Measurements from ENCODE around the gene LKAAEAR1. TPM values are rescaled to one million over a fixed set of nuclear protein-coding genes. Genes with fewer than 3 reads are reported as not detected.

The LKAAEAR1 gene
- total and polyA plus RNA-seq, 8 donors = 0.23 TPM; not detected in 7

DNA sequence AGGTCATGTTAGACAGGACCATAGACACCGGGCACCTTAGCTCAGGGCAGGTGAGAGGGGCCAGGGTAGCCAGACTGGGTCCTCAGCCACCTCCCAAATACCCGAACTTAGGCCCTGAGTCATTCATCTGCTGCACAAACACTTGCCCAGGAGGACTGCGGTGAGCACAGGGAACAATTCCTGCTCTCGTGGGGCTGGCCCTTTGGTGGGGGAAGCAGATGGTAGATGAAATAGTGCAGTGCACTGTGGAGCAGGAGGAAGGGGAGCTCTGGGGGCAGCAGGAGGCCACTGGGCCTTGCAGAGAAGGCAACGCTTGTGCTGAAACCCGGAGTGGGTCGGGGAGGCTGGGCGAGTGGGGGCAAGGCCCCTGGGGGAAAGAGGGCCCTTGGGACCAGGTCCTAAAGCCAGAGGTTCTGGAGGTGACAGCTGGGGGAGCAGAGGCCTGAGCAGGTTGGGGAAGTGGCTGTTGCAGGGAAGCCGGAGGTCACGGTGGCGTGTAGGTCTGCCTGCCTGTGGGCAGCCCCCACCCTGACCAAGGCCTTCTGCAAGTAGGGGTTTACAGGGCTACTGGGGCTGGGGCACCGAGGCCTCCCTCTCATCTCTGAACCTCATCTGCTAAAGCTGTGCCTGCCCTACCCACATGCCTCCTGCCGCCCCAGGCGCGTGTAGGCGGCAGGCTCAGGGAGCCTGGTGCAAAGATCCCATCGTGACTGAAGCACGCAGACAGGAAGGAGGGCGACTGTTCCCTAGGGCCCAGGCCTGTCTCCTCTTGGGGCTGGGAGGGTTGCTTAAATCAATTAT lies 27.8 kb upstream of the LKAAEAR1 start:
- Histone ChIP-seq H3K9me3 (no peaks in the 10 kb centered on the region), H3K27me3 (peaks cover 0 to 25% (median 0%) of the 10 kb centered on the region in 3 donors), H3K27ac (no peak overlapping the region), H3K4me3 (no peak overlapping the region), H3K4me1 (no peaks in the 10 kb centered on the region), H3K36me3 (no peaks in the 10 kb centered on the region)
- intact Hi-C loops (cut with DNase I; ENCODE audit: low total_unique reads) = no loop called here
- TF ChIP-seq POLR2A (IDR thresholded peaks at IDR 0.05) (no peak), EP300 (IDR thresholded peaks at IDR 0.05) (no peak), CTCF (IDR thresholded peaks at IDR 0.05) (no peak), POLR2AphosphoS5 (IDR thresholded peaks at IDR 0.05) (no peak)
- DNase-seq = peak in 1 of 2 donors; percentile 10
- 59 to 80% (median 77%) methylated on average over 18 to 19 of the region's 19 CpGs for WGBS, 5 donors

DNA sequence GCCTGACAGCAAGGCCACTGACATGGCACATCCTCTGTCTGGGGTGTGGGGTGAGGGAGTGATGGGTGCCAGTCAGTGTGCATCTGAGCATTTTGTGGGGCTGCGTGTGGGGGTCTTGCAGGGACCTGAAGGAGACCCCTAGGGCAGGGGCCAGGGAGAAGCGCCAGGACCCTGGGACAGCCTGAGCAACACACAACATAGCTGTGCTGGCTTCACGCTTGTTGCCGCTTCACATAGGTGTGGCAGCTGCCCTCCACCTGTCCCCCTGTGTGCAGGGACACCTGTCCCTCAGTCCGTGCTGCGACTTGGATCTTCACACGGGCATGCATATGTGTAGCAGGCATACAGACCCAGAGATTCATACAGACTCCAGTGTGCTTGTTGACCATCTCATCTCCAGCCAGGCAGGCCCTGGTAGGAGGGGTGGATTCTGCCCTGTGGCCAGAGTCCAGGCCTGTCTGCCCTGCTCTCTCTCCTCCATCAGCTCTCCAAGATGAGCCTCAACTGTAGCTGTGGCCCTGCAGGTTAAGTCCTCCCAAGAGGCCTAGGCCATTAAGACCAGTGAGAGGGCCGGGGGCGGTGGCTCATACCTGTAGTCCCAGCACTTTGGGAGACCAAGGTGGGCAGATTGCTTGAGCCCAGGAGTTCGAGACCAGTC lies 26.3 kb upstream of the LKAAEAR1 start:
- intact Hi-C loops (cut with DNase I; ENCODE audit: low total_unique reads) = no loop called here
- Histone ChIP-seq H3K27ac (no peak overlapping the region), H3K9me3 (no peaks in the 10 kb centered on the region), H3K36me3 (no peaks in the 10 kb centered on the region), H3K4me1 (no peaks in the 10 kb centered on the region), H3K27me3 (peaks cover 0 to 38% (median 0%) of the 10 kb centered on the region in 3 donors), H3K4me3 (no peak overlapping the region)
- no peak for TF ChIP-seq EP300 (IDR thresholded peaks at IDR 0.05)
- no peak for TF ChIP-seq POLR2A (IDR thresholded peaks at IDR 0.05)
- TF ChIP-seq CTCF (IDR thresholded peaks at IDR 0.05) = no peak
- TF ChIP-seq POLR2AphosphoS5 (IDR thresholded peaks at IDR 0.05) = no peak
- WGBS, 5 donors = 83 to 94% (median 87%) methylated on average over 7 to 10 of the region's 10 CpGs
- DNase-seq = peak in 1 of 2 donors; percentile 17

DNA sequence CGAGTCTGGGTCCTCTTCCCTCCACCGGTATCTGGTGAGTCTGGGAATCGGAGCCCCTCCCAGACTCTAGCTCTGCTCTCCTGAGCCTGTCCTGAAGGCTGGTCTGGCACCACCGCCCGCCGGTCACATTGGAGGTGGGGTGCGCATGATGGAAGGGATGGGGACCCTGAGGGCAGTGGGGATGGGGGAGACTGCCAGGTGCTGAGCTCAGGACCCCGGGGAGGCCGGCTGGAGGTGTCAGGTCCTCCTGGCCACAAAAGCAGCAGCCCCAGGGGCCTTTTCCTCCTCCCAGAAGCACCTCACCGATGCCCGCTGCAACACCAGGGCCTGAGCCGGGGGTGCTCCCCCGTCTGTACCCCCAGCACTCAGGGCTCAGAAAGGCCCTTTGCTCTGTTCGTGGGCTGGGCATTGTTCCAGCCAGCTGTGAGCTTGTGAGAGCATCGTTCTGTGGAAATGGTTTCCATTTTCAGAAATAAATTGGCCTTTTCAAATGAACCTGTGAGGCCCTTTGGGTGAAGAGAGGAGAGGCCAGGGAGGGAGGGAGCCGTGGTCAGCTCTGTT lies 25.7 kb upstream of the LKAAEAR1 start:
- TF ChIP-seq CTCF (IDR thresholded peaks at IDR 0.05) (no peak), EP300 (IDR thresholded peaks at IDR 0.05) (no peak), POLR2A (IDR thresholded peaks at IDR 0.05) (no peak), POLR2AphosphoS5 (IDR thresholded peaks at IDR 0.05) (no peak)
- no peaks in the 10 kb centered on the region for H3K4me1 ChIP-seq
- WGBS, 5 donors = 63 to 79% (median 72%) methylated on average over 11 to 16 of the region's 16 CpGs
- no peaks in the 10 kb centered on the region for H3K36me3 ChIP-seq
- peaks cover 0 to 40% (median 0%) of the 10 kb centered on the region in 3 donors for H3K27me3 ChIP-seq
- no peaks in the 10 kb centered on the region for H3K9me3 ChIP-seq
- intact Hi-C loops (cut with DNase I; ENCODE audit: low total_unique reads) = no loop called here
- no peak overlapping the region for H3K4me3 ChIP-seq
- peak in 1 of 2 donors; percentile 22 for DNase-seq
- H3K27ac ChIP-seq = no peak overlapping the region
